Upper lobe of left lung (tissue), 4 donors: Measurements from ENCODE around the gene DCP2.

Source experiments
- EP300 ChIP-seq, 4 donors: sonication (generic); formaldehyde crosslinking; IDR thresholded peaks; one replicate each; pipeline ENCODE4 v1.5.1; 2017; ENCODE audit warnings: antibody characterized with exemption in 4 of 4, control low read depth in 2 of 4
- POLR2A ChIP-seq, 4 donors: fragments of 450-650 bp; IDR thresholded peaks; one replicate each; pipeline ENCODE4 v1.5.1; 2016 to 2017; ENCODE audit warnings: antibody characterized with exemption in 4 of 4, mild to moderate bottlenecking in 2 of 4
- POLR2AphosphoS5 ChIP-seq, 2 donors: sonication (generic); formaldehyde crosslinking; IDR thresholded peaks; one replicate each; pipeline ENCODE4 v1.5.1; 2017; ENCODE audit warnings: antibody characterized with exemption in 2 of 2
- TF ChIP-seq, protein P1 (sequence below), 6 experiments: fragments of 450-650 bp in 4 of 6; fragments of 200-600 bp in 2 of 6; sonication (generic) in 2 of 6; IDR thresholded peaks; one replicate each; pipeline ENCODE4 v1.5.1; 2016 to 2019; ENCODE audit warnings: antibody characterized with exemption in 6 of 6

DNA sequence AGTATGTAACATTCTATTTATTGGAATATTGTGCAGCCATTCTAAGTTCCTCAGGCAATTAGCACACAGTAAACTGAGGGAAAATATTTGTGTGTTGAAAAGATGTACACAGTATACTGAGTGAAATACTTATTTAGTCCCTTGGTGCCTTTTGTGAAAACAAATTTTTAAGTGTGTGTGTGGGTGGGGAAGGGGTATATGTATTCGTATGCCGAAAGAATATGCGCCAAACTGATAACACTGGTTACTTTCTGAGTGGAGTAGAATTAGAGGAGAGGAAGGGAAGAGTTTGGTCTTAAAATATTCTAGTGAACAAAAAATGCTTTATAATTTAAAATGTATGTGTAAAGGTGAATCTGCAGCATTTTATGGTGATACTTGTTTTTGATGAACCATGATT, 3.1 kb downstream of the DCP2 start:
- TF ChIP-seq POLR2A (IDR thresholded peaks at IDR 0.05), result no peak
- TF ChIP-seq POLR2AphosphoS5 (IDR thresholded peaks at IDR 0.05), result no peak
- TF ChIP-seq, protein P1, sequence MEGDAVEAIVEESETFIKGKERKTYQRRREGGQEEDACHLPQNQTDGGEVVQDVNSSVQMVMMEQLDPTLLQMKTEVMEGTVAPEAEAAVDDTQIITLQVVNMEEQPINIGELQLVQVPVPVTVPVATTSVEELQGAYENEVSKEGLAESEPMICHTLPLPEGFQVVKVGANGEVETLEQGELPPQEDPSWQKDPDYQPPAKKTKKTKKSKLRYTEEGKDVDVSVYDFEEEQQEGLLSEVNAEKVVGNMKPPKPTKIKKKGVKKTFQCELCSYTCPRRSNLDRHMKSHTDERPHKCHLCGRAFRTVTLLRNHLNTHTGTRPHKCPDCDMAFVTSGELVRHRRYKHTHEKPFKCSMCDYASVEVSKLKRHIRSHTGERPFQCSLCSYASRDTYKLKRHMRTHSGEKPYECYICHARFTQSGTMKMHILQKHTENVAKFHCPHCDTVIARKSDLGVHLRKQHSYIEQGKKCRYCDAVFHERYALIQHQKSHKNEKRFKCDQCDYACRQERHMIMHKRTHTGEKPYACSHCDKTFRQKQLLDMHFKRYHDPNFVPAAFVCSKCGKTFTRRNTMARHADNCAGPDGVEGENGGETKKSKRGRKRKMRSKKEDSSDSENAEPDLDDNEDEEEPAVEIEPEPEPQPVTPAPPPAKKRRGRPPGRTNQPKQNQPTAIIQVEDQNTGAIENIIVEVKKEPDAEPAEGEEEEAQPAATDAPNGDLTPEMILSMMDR (IDR thresholded peaks at IDR 0.05), result no peak
- no peak for TF ChIP-seq EP300 (IDR thresholded peaks at IDR 0.05)
